ENCODE data around the gene ALMS1.
"Not testable (repeated sequence)": the region's sequence is repeated elsewhere in the genome, so short reads cannot be mapped to it uniquely, and the experiment has no call there.

ALMS1 gene

GRCh38 chr2:73403237-73403636 is 17.6 kb downstream of the ALMS1 start:
- FAIRE-seq (no peak), DNase-seq (ENCODE audit: insufficient read length, low spot score) (no peak)

- DNase-seq (ENCODE audit: insufficient read length, low spot score) (no peak), FAIRE-seq (no peak)
Measured at GRCh38 chr2:73404409-73404808, 18.8 kb downstream of the ALMS1 start.

GRCh38 chr2:73406996-73407395 is 21.4 kb downstream of the ALMS1 start:
- FAIRE-seq (peak; percentile 14), DNase-seq (ENCODE audit: insufficient read length, low spot score) (no peak)

GRCh38 chr2:73408198-73408597 is 22.6 kb downstream of the ALMS1 start:
- peak; percentile 9 for DNase-seq (ENCODE audit: insufficient read length, low spot score)
- peak; percentile 91 for FAIRE-seq

GRCh38 chr2:73414696-73415095 is 29.1 kb downstream of the ALMS1 start:
- FAIRE-seq (no peak), DNase-seq (ENCODE audit: insufficient read length, low spot score) (no peak)

GRCh38 chr2:73415906-73416305 is 30.3 kb downstream of the ALMS1 start:
- FAIRE-seq (no peak), DNase-seq (ENCODE audit: insufficient read length, low spot score) (no peak)

GRCh38 chr2:73418343-73418742 is 32.7 kb downstream of the ALMS1 start:
- DNase-seq (ENCODE audit: insufficient read length, low spot score) (no peak), FAIRE-seq (no peak)

GRCh38 chr2:73423913-73424312 is 38.3 kb downstream of the ALMS1 start:
- DNase-seq (ENCODE audit: insufficient read length, low spot score): no peak

GRCh38 chr2:73426176-73426575 is 40.5 kb downstream of the ALMS1 start:
- FAIRE-seq (peak; percentile 45), DNase-seq (ENCODE audit: insufficient read length, low spot score) (no peak)

More at GRCh38 chr2:73423913-73424312, 38.3 kb downstream of the ALMS1 start:
- FAIRE-seq: no peak

GRCh38 chr2:73436019-73436418 is 50.4 kb downstream of the ALMS1 start:
- DNase-seq (ENCODE audit: insufficient read length, low spot score) (no peak), FAIRE-seq (no peak)

GRCh38 chr2:73444202-73444601 is 58.6 kb downstream of the ALMS1 start:
- FAIRE-seq: peak; percentile 11
- no peak for DNase-seq (ENCODE audit: insufficient read length, low spot score)

GRCh38 chr2:73448856-73449255 is 63.2 kb downstream of the ALMS1 start:
- DNase-seq (ENCODE audit: insufficient read length, low spot score) (no peak), FAIRE-seq (no peak)

GRCh38 chr2:73449404-73449803 is 63.8 kb downstream of the ALMS1 start:
- no peak for DNase-seq (ENCODE audit: insufficient read length, low spot score)
- no peak for FAIRE-seq

GRCh38 chr2:73451263-73451972 is 65.8 kb downstream of the ALMS1 start:
- FAIRE-seq: peak; percentile 94
- peak; percentile 35 for DNase-seq (ENCODE audit: insufficient read length, low spot score)

GRCh38 chr2:73457982-73458381 is 72.3 kb downstream of the ALMS1 start:
- no peak for FAIRE-seq
- DNase-seq (ENCODE audit: insufficient read length, low spot score): no peak

GRCh38 chr2:73462388-73462787 is 76.8 kb downstream of the ALMS1 start:
- not testable (repeated sequence) for FAIRE-seq

GRCh38 chr2:73468376-73468775 is 82.7 kb downstream of the ALMS1 start:
- FAIRE-seq: no peak
- no peak for DNase-seq (ENCODE audit: insufficient read length, low spot score)

More at GRCh38 chr2:73462388-73462787, 76.8 kb downstream of the ALMS1 start:
- not testable (repeated sequence) for DNase-seq (ENCODE audit: insufficient read length, low spot score)

GRCh38 chr2:73483874-73484273 is 98.2 kb downstream of the ALMS1 start:
- FAIRE-seq: not testable (repeated sequence)

GRCh38 chr2:73487112-73487657 is 101.5 kb downstream of the ALMS1 start:
- FAIRE-seq (no peak), DNase-seq (ENCODE audit: insufficient read length, low spot score) (no peak)

More at GRCh38 chr2:73483874-73484273, 98.2 kb downstream of the ALMS1 start:
- DNase-seq (ENCODE audit: insufficient read length, low spot score): not testable (repeated sequence)

GRCh38 chr2:73488079-73488478 is 102.4 kb downstream of the ALMS1 start:
- FAIRE-seq (no peak), DNase-seq (ENCODE audit: insufficient read length, low spot score) (no peak)

- DNase-seq (ENCODE audit: insufficient read length, low spot score) (peak; percentile 9), FAIRE-seq (no peak)
Measured at GRCh38 chr2:73489053-73489452, 103.4 kb downstream of the ALMS1 start.

- FAIRE-seq (no peak), DNase-seq (ENCODE audit: insufficient read length, low spot score) (no peak)
Measured at GRCh38 chr2:73494031-73494430, 108.4 kb downstream of the ALMS1 start.
